Stomach (tissue), 4 donors: ENCODE measurements around the gene CEP192.

Experiments used
- EP300 ChIP-seq: sonication (generic); formaldehyde crosslinking; IDR thresholded peaks from one replicate; pipeline ENCODE4 v1.6.1; 2017; ENCODE audit warnings: antibody characterized with exemption
- POLR2A ChIP-seq, 4 donors: fragments of 450-650 bp; IDR thresholded peaks; one replicate each; pipeline ENCODE4 v1.6.1; 2016; ENCODE audit warnings: antibody characterized with exemption in 4 of 4, control low read depth in 2 of 4, mild to moderate bottlenecking in 1 of 4, moderate library complexity in 1 of 4
- POLR2AphosphoS5 ChIP-seq, 3 donors: sonication (generic); formaldehyde crosslinking; IDR thresholded peaks; one replicate each; pipeline ENCODE4 v1.6.1; 2016; ENCODE audit warnings: antibody characterized with exemption in 3 of 3
- TF ChIP-seq, protein P1 (sequence below), 7 experiments: fragments of 450-650 bp in 4 of 7; fragments of 200-600 bp in 3 of 7; sonication (generic) in 3 of 7; IDR thresholded peaks; one replicate each; pipeline ENCODE4 v1.5.1; 2016 to 2019; ENCODE audit warnings: antibody characterized with exemption in 7 of 7, control low read depth in 2 of 7, mild to moderate bottlenecking in 1 of 7

DNA sequence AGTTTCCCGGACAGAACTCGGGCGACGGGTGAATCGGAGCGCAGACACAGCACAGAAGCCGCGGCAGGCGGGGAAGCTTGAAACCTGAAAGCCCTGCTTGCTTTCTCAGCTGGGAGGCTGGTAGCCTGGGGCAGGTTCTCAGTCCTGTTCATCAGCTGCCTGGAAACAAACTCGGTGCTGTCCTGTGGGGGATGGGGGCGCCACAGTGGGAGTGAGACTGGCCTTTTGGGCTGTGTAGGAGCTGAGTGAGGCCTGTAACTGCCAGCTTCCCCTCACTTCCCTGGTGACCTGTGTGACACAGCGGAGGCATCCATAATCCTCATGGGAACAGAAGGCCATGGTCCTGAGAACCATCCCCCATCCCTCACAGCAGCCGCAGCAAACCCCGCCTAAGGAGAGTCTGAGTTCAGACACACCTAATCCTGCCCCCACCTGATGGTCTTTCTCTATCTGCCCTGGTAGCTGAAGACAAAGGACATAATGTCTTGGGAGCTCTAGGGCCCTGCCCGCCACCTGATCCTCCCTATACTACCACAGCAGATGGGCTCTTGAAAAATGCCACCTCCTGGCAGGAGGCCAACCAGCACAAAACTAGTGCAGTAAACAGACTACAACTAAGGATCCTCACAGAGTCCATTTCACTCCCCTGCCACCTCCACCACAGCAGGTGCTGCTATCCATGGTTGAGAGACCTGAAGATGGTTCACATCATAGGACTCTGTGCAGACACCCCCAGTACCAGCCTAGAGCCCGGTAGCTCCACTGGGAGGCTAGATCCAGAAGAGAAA, 174.7 kb downstream of the CEP192 start:
- TF ChIP-seq, protein P1, sequence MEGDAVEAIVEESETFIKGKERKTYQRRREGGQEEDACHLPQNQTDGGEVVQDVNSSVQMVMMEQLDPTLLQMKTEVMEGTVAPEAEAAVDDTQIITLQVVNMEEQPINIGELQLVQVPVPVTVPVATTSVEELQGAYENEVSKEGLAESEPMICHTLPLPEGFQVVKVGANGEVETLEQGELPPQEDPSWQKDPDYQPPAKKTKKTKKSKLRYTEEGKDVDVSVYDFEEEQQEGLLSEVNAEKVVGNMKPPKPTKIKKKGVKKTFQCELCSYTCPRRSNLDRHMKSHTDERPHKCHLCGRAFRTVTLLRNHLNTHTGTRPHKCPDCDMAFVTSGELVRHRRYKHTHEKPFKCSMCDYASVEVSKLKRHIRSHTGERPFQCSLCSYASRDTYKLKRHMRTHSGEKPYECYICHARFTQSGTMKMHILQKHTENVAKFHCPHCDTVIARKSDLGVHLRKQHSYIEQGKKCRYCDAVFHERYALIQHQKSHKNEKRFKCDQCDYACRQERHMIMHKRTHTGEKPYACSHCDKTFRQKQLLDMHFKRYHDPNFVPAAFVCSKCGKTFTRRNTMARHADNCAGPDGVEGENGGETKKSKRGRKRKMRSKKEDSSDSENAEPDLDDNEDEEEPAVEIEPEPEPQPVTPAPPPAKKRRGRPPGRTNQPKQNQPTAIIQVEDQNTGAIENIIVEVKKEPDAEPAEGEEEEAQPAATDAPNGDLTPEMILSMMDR (IDR thresholded peaks at IDR 0.05) = no peak
- no peak for TF ChIP-seq EP300
- TF ChIP-seq POLR2AphosphoS5 (IDR thresholded peaks at IDR 0.05) = no peak
- TF ChIP-seq POLR2A (IDR thresholded peaks at IDR 0.05) = no peak
